HL-60 (cell line): Measurements from ENCODE around the gene OR1D5.

Experiments used
- DNase-seq, 2 experiments: peaks; one replicate each; pipeline ENCODE4 v3.0.0-alpha.2; 2010 to 2020; ENCODE audit warnings: low read depth in 1 of 2, low spot score in 1 of 2
- H3K27ac ChIP-seq: fragments of 250-450 bp; sonication (Bioruptor Pico); replicated peaks from 2 replicates; pipeline ENCODE4 v1.5.1; 2020; ENCODE audit warnings: mild to moderate bottlenecking, moderate library complexity
- H3K27me3 ChIP-seq: fragments of 250-450 bp; sonication (Bioruptor Pico); 2 replicates; pipeline ENCODE4 v1.5.1; 2021; ENCODE audit warnings: mild to moderate bottlenecking, moderate library complexity; ENCODE audit not compliant: insufficient read depth, poor library complexity, severe bottlenecking
- H3K4me3 ChIP-seq: replicated peaks from 2 replicates; pipeline ENCODE4 v1.5.1; 2011; ENCODE audit warnings: mild to moderate bottlenecking, control low read depth, low read length; ENCODE audit not compliant: insufficient read depth
- CTCF ChIP-seq: IDR thresholded peaks from one replicate; pipeline ENCODE4 v1.5.1; 2011; ENCODE audit warnings: low read length, control low read depth, inconsistent platforms; ENCODE audit not compliant: insufficient read depth
- GABPA ChIP-seq: IDR thresholded peaks from 2 replicates; pipeline ENCODE4 v1.6.1; 2012; ENCODE audit warnings: low read depth
- POLR2AphosphoS5 ChIP-seq: IDR thresholded peaks from 2 replicates; pipeline ENCODE4 v1.6.1; 2012; ENCODE audit warnings: low read depth
- REST ChIP-seq: IDR thresholded peaks from 2 replicates; pipeline ENCODE4 v1.6.1; 2012; ENCODE audit warnings: low read depth; ENCODE audit not compliant: insufficient replicate concordance
- SPI1 ChIP-seq: IDR thresholded peaks from 2 replicates; pipeline ENCODE4 v1.6.1; 2012; ENCODE audit warnings: low read depth, mild to moderate bottlenecking, borderline replicate concordance

OR1D5 gene

GRCh38 chr17:3017936-3018335, 45.5 kb downstream of the OR1D5 start:
- no peaks in the 10 kb centered on the region for H3K27me3 ChIP-seq
- no peak overlapping the region for H3K4me3 ChIP-seq
- H3K27ac ChIP-seq, result no peak overlapping the region
- DNase-seq, result no peak
- no peak for TF ChIP-seq CTCF
- no peak for TF ChIP-seq SPI1
- TF ChIP-seq POLR2AphosphoS5, result no peak
- TF ChIP-seq REST, result no peak
- no peak for TF ChIP-seq GABPA

- DNase-seq, result no peak
- Histone ChIP-seq H3K27me3 (no peaks in the 10 kb centered on the region), H3K27ac (no peak overlapping the region), H3K4me3 (no peak overlapping the region)
- no peak for TF ChIP-seq GABPA
- no peak for TF ChIP-seq POLR2AphosphoS5
- no peak for TF ChIP-seq CTCF
- no peak for TF ChIP-seq REST
- no peak for TF ChIP-seq SPI1
Measured at GRCh38 chr17:3015890-3016289, 47.5 kb downstream of the OR1D5 start.

GRCh38 chr17:3012926-3013581, 50.4 kb downstream of the OR1D5 start:
- H3K27ac ChIP-seq, result no peak overlapping the region
- H3K27me3 ChIP-seq, result no peaks in the 10 kb centered on the region
- DNase-seq, result peak; percentile 17 to 37
- H3K4me3 ChIP-seq, result no peak overlapping the region
- TF ChIP-seq CTCF (peak; percentile 44), SPI1 (no peak), GABPA (no peak)
